Stimulated activated CD8-positive, alpha-beta memory T cell treated with anti-CD3 and anti-CD28 coated beads, Interleukin-7, amount 100 ng/mL, for 48 hours (primary cell): ENCODE measurements around the gene BFSP2.
"Not testable (repeated sequence)": the region's sequence is repeated elsewhere in the genome, so short reads cannot be mapped to it uniquely, and the experiment has no call there.

ENCODE experiments used
- DNase-seq, 2 donors: peaks; one replicate each; pipeline ENCODE4 v3.0.0-alpha.2; 2020; ENCODE audit warnings: low read depth in 1 of 2; ENCODE audit errors: extremely low read depth in 1 of 2

Gene BFSP2

GRCh38 chr3:133509488-133509887 is 109.6 kb downstream of the BFSP2 start:
- DNase-seq = no peak

DNA sequence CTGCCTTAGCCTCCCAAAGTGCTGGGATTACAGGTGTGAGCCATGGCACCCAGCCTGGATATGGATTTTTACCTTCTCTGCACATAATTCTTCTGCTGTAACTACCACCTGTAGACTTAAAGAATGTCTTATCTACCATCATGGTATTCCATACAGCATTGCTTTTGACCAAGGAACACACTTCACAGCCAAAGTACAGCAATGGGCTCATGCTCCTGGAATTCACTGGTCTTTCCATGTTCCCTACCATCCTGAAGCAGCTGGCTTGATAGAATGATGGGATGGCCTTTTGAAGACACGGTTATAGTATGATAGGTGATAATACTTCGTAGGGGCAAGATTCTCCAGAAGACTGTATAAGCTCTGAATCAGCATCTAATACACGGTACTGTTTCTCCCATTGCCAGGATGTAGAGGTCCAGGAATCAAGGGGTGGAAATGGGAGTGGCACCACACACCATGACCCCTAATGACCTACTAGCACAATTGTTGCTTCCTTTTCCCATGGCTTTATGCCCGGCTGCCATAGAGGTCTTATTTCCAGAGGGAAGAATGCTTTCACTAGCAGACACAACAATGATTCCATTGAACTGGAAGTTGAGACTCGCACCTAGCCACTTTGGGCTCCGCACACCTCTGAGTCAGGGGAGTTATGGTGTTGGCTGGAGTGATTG is 112.7 kb downstream of the BFSP2 start:
- DNase-seq = no peak

DNA sequence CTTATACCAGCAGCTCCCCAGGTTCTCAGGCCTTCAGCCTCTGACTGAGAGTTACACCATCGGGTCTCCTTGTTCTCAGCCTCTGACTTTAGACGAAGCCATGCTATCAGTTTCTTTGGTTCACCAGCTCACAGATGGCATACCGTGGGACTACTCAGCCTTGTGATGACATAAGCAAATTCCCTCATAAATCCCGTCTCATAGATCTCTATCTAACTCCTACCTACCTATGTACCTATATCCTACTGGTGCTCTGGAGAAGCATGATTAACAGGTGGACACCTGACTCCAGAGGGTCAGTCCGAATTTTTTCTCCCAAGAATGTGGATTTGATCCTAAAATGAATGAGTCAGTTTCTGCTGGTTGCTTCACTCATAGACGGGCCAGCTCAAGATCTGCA is 114.6 kb downstream of the BFSP2 start:
- no peak for DNase-seq

GRCh38 chr3:133515127-133515526 is 115.3 kb downstream of the BFSP2 start:
- DNase-seq = no peak

GRCh38 chr3:133520286-133520685 is 120.4 kb downstream of the BFSP2 start:
- no peak for DNase-seq

- DNase-seq = not testable (repeated sequence)
These were observed 121.1 kb downstream of the BFSP2 start for GRCh38 chr3:133520938-133521337.

- no peak for DNase-seq
These were observed 122.1 kb downstream of the BFSP2 start for GRCh38 chr3:133521946-133522345.

DNA sequence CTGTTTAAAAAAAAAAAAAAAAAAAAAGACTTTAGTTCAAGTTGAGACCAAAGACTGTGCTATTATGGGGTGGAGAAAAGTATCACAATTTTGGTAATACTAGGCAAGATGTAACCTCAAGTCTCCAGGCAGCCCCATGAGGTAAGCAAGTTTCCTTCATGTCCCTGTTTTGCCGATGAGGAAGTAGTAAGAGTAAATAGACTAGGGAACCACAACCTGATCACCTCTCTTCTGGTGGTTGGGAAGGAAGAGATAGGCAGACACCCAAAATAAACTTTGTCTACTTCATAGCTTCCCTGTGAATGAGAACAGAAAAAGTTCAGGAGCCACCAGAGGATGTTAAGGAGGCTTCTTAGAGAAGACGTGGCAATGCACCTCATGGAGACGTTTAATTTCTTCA is 123.9 kb downstream of the BFSP2 start:
- DNase-seq = not testable (repeated sequence)
